Fibroblast of skin of left biceps (primary cell): Measurements from ENCODE around the gene CHRM4.

Source experiments
- DNase-seq, 2 experiments: peaks; one replicate each; pipeline ENCODE4 v3.0.0-alpha.2; 2013; ENCODE audit warnings: low read depth in 2 of 2

Gene CHRM4

DNA sequence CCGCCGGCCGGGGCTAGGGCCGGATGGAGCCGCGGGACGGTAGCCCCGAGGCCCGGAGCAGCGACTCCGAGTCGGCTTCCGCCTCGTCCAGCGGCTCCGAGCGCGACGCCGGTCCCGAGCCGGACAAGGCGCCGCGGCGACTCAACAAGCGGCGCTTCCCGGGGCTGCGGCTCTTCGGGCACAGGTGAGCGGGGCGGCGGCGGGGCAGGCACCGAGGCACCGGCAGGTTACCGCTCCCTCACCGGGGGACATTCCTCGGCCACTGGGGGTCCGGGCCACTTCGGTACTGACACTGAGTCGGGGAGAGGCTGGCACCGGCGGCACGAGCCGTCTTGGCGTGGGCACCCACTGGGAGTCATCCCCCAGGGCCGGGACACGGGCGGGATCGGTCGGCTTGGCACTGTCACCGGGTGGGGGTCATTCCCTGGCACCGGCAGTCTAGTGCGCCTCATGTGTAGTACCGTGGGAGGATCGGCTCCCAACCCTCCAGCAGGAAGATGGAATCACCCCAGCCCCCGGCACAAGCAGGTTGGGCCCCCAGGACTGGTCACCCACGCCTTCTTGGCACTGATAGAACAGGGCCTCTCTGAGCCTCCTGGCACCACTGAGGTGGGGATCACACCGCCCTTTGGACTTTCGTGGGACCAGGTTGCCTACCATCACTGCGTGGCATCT, 43.8 kb downstream of the CHRM4 start:
- no peak for DNase-seq

DNA sequence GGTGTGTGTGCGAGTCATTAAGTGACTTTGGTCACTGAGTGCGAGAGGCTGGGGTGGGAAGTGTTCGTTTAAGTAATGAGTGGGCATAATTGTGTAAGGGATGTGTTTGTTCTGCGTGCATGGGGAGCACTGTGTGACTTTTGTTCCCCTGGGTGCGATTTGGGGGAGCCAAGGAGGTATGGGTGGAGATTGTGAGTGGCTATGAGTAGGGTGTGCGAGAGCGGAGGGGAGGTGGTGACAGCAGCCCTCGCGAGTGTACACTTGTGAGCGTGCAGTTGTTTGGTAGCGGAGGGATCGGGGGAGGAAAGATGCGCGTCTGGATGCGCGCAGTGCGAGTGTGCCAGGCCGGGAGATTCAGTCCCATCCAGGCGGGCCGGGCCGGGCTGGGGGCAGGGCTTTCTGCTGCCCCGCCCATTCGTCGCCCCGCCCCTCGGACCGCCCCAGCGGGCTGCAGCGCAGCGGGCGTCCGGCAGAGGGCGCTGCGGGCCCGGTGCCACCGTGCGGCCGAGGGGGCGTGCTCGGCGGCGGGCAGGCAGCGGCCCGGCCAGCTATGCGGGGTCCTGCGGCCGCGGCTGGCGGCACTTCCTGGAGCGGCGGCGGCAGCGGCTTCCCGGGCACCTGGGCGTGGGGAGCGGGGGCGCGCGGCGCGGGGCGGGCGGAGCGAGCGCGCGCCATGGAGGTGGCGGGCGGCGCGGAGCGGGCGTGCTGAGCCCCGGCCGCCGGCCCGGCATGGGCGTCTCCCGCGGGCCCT, 44.5 kb downstream of the CHRM4 start, which contains the start of gene DGKZ:
TSS of gene DGKZ (plus strand) at position 578 of the 751 bp plus-strand sequence. CDS start 197 bp downstream, outside the sequence.
- DNase-seq, result peak; percentile 48 to 58

DNA sequence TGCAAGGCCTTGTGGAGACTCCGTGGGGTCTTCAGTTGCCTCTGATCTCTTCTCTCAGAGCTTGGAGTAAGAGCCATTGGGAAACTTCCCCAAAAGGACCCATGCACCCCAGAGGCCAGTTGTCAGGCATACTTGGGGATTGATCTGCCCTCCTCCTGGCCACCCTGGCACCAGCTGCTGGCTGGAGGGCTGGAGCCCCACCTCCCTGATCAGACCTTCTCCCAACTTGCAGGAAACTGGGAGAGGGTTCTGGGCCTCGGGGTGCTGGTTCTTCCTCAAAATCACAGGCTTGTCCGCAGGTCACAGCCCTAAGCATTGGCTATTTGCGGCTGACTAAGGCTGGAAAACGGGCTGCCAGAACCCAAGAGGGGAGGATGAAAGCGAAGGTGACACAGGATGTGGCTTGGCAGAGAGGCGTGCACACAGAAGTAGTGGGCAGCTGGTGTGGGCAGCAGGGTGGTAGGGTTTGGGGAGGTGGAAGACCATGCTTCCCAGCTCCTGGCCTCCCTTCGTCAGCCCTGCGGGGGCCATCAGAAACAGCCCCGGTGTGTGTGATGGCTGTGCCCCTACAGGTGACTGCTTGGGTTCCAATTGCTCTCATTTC, 45.6 kb downstream of the CHRM4 start:
- no peak for DNase-seq

DNA sequence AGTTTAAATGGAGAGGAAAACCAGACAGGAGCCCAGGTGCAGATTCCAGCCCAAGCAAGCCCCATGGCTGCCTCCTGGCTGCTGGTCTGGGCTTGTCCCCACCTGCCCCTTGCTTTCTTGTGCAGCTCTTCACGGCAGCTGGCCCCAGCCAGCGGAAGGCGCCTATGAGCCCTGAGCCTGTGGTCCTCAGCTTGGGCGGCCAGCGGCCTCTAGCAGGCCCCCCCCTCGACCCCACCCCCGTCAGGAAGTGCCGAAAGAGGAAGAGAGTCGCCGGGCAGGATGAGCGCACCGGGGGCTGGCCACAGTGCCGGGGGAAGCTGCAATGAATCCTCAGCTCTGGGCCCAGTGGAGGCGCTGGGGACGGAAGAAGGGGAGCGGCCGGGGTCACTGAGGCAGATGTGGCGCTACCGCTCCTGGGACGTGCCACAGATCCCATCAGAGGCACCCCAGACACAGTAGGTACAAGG, 46.4 kb downstream of the CHRM4 start:
- DNase-seq, result no peak

DNA sequence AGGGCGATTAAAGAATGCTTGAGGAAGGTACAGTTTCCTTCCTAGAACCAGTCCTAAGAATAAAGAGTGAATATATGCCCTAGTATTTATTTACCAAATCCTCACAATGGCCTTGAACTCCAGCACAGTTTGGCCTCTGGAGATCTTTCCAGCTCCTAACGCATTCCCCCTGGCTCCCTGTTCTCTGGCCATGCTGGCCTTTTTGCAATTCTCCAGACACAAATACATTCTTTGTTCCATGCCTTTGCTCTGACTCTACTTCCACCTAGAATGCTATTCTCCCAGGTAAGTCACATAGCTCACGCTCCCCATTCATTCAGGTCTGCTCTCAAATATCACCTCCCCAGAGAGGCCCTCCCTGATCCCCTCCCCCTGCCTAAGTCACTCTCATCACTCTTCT, 48.1 kb downstream of the CHRM4 start:
- DNase-seq, result no peak

DNA sequence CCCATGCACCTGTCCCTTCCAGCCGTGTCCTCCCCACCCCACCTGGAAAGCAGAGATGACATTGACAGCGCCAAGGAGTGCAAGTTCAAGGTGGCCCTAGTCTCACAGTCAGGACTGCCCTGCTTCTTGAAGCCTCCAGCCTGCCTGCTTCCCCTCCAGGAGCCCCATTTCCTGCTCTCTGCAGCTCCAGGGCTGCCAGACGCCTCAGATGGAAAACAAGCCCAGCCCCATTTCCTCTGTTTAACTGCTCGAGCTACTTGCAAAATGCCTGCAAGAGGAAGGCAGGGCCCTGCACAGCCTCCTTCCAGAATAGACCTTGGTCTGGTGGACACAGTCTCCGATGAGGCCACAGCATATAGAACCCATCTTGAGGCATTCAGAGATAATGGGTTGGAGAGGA, 49.3 kb downstream of the CHRM4 start:
- no peak for DNase-seq

DNA sequence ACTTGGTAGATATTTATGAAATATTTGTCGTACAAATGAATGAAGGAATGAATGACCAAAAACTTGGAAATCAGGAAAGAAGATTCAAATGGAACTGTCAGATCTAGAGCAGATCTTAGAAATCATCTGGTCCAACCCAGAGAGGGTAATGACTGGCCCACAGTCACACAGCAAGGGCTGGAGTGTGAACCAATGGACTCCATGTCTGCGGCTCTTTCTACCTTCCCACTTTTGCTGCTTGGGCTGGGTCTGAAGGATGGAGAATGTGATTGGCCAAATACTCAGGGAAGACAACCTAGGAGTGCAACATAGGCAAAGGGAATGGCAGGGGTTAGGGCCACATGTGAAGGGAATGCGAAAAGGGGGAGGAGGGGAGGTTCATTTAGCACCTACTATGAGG, 50.1 kb downstream of the CHRM4 start:
- no peak for DNase-seq

DNA sequence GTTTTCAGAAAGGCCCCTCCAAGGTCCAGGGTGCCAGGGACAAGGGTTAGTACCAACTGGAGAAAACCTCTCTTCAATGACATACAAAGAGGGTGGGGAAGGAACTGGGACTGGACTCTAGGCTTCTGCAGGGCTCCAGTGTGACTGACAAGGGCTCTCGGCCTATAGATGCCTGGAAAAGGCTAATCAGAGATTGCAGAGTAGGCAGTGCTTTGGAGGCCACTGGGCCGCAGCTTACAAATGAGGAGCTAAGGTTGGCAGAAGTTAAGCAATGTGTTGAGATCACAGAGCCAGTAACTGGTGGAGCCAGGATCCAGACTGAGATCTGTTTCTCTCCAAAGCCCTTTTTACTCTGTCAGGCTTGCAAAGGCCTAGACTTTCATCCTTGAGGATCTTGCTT, 51.8 kb downstream of the CHRM4 start:
- no peak for DNase-seq

DNA sequence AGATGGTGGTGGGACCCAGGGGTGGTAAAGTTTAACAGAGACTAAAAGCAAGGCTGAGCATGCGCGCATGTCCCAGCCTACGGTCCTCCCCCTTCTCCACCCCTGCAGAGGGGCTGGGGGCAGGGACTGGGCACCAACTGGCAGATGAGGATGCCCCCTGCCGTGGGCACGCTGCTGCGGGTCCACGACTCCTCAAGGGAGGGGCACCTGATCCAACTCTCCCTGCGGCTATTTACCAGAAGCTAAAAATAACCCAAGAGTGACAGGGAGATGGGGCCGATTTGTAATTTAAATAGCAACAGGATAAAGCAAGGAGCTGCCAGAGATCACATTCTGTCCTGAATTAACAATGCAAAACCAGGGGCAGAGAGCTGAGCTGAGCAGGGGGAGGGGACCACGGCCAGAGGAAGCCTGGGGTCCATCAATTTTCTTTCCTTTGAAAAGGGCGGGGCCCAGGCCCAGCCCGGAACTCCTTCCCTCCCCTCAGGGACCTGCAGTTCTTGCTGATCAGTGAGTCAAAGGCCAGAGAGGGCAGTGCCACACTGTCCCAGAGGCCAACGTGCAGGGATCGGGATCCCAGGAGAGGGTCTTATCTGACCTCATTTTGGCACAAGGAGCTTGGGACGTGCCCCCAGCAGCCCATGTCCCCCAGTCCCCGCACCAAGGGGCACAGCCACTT, 52.4 kb downstream of the CHRM4 start:
- no peak for DNase-seq

DNA sequence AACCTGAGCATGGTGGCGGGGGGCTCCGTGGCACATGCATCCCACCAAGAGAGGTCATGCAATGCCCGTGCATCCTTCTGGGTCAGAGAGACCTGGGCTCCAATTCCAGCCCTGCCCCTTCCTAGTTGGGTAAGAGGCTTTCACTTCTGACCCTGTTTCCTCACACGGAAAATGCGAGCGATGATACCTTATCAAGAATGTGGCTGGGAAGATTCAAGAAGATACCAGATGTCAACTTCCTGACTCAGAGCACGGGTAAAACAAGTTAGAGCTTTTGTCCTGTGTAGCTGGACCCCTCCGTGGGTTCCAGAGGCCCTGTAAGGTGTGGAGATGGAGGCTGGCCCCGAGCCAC, 53.0 kb downstream of the CHRM4 start:
- no peak for DNase-seq

DNA sequence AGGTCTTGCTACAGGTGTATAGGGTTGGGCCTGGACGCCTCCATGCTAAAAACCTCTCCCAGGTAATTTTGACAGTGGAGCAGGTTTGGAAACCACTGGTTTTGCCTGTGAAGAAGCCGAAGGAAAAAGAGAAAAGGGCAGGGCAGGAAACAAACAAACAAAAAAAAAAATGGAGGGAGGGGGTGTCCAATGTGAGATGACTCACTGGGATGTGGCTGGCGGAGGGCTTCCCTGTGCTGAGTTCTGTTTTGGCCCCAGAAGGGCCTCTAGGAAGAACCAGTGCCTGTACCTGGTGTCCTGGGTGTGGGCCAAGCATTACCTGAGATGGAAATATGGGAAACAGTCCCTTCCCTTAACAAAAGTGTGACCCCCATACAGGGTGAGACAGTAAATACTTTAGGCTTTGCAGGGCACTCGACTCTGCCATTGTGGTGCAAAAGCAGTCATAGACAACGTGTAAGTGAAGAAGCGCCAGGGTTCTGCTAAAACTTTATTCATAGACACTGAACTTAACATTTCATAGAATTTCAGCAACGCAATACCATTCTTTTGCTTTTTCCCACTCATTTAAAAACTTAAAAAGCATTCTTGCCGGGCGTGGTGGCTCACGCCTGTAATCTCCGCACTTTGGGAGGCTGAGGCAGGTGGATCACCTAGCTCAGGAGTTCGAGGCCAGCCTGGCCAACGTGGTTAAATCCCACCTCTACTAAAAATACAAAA, 53.8 kb downstream of the CHRM4 start:
- DNase-seq, result no peak

DNA sequence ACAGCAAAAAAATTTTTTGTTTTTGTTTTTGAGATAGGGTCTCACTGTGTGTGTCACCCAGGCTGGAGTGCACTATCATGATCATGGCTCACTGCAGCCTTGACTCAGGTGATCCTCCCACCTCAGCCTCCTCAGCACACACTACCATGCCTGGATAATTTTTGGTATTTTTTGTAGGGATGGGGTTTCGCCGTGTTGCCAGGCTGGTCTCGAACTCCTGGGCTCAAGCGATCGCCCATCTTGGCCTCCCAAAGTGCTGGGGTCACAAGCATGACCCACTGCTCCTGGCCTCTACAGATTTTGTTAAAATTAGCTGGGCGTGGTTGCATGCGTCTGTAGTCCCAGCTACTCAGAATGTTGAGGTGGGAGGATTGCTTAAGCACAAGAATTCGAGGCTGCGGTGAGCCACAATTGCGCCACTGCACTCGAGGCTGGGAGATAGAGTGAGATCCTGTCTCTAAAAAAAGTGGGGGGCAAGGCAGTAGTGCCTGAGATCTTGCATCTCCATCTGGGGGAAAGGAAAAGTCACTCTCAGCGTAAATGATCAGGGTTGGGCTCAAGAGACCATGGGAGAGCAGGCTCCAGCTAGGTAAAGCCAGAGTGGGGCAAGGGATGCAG, 54.9 kb downstream of the CHRM4 start:
- DNase-seq, result no peak

DNA sequence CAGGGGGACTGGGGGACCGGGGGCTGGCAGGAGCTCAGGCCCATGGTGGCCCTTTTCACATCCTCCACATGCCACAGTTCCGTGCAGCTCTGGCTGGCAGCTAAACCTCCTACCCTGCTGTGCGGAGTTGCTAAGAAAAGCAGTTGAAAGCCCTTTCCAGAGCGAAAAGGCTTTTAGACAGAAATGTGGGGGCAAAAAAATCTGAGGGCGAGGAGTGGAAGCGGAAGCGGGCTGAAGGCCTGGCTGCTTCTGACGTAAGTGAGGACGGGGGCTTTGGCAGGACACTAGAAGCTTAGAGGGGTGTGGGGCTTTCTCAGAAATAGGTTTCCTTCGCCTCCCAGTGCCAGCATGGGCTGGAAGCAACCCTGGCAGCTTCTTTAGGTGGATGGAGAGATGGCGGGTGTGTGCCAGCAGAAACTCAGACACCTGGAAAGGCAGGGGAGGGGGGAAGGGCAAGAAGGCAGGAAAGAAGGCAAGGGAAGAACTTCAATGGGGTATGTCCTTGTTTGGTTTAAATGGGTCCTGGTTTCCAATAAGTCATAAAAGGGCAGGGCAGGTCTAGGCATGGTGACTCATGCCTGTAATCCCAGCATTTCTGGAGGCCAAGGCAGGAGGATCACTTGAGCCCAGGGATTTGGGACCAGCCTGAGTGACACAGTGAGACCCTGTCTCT, 55.5 kb downstream of the CHRM4 start:
- DNase-seq, result no peak

DNA sequence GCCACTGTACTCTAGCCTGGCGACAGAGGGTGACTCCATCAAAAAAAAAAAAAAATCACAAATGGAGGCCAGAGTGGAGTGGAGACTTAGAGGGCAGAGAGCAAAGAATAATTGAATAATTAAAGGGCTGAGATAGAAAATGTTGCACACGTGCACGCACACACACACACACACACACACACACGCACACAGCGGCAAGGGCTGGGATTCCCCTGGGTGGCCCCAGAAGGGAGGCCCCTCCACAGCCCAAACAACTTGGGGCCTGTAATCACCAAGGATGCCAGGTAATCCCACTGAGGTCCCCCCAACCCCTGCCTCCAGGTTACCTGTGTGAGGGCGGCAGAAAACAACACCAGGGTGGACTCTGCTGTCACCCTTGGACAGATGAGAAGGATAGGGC, 56.3 kb downstream of the CHRM4 start:
- no peak for DNase-seq

DNA sequence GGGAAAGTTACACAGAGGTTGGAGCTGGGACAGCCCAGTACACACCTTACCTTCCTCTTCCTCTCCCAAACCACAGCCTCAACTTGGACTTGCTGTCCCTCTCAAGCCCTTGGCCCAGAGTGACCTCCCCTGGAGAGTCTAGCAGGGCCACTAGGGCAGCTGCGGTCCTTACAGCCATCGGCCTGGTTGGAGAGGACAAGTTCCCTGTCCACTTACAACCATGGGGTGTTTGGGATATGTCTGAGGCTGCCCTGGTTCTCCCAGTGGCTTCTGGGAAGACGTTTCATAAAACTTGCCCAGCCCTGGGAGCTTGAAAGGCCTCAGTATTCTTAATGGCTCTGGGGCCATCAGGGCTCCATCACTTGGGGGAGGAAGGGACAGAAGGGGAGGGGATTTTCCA, 57.4 kb downstream of the CHRM4 start:
- no peak for DNase-seq
